CD4-positive, alpha-beta T cell treated with Interleukin-17A for 4 hours (primary cell): ENCODE data around the gene NANOS3.
"Not testable (repeated sequence)": the region's sequence is repeated elsewhere in the genome, so short reads cannot be mapped to it uniquely, and the experiment has no call there.

Experiments used
- DNase-seq: peaks from one replicate; pipeline ENCODE4 v3.0.0-alpha.2; 2020; ENCODE audit warnings: mixed read lengths

Gene NANOS3

GRCh38 chr19:13922118-13922517, 45.2 kb downstream of the NANOS3 start:
- DNase-seq = not testable (repeated sequence)

DNA sequence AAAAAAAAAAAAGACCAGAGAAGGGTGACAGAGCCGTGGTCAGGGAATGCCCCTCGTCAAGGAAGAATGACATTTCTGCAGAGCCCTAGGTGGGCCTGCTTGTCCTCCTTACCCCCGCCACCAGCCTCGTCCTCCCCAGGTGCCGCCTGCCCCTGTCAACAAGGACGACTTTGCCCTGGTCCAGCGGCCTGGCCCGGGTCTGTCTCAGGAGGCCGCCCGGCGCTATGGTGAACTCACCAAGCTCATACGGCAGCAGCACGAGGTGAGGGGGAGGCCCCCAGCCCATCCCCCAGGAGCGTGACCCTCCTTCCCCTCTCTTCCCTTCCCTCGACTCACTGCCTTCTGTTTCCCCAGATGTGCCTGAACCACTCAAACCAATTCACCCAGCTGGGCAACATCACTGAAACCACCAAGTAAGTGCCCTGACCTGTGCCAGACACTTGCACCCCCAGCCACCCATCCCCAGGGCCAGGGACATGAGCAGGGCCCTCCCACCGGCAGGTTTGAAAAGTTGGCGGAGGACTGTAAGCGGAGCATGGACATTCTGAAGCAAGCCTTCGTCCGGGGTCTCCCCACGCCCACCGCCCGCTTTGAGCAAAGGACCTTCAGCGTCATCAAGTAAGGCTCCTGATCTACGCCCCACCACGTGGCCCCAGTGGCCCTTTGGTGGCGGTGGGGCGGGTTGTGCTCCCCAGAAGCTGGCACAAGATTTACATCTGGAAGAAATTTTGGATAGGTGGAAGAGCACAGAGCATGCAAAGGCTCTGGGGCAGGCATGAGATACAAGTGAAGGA, 46.5 kb downstream of the NANOS3 start:
- DNase-seq = no peak

GRCh38 chr19:13926010-13926409, 49.1 kb downstream of the NANOS3 start:
- no peak for DNase-seq

- no peak for DNase-seq
Observed at GRCh38 chr19:13926715-13927114, 49.8 kb downstream of the NANOS3 start.

- DNase-seq = no peak
Observed at GRCh38 chr19:13929340-13929739, 52.4 kb downstream of the NANOS3 start.

GRCh38 chr19:13929956-13930355, 53.0 kb downstream of the NANOS3 start:
- DNase-seq = no peak
